Esophagus squamous epithelium (tissue), 4 donors: ENCODE measurements around the gene CD46.

Experiments used
- POLR2A ChIP-seq, 4 donors: fragments of 450-650 bp; IDR thresholded peaks; one replicate each; pipeline ENCODE4 v1.6.1; 2017; ENCODE audit warnings: antibody characterized with exemption in 4 of 4, mild to moderate bottlenecking in 4 of 4, moderate library complexity in 3 of 4
- TF ChIP-seq, protein P1 (sequence below), 6 experiments: fragments of 450-650 bp in 4 of 6; fragments of 200-600 bp in 2 of 6; sonication (generic) in 2 of 6; IDR thresholded peaks; one replicate each; pipeline ENCODE4 v1.5.1; 2016 to 2019; ENCODE audit warnings: antibody characterized with exemption in 6 of 6, mild to moderate bottlenecking in 4 of 6, moderate library complexity in 4 of 6

DNA sequence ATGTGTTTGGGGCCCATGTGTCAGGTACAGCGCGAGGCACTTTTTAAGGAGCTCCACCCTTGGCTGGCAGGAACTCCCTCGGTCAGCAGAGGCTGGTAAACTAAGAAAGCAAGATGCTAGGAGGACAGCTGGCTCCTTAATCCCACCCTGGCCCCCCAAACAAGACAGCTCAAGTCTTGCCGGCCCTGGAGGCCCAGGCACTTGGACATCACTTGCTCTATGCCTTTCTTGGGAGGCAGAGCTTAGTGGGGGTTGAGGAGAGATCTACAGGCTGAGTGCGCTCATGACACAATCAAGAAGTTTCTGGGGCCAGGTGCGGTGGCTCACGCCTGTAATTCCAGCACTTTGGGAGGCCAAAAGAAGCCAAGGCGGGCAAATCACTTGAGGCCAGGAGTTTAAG is 80.9 kb downstream of the CD46 start:
- TF ChIP-seq, protein P1, sequence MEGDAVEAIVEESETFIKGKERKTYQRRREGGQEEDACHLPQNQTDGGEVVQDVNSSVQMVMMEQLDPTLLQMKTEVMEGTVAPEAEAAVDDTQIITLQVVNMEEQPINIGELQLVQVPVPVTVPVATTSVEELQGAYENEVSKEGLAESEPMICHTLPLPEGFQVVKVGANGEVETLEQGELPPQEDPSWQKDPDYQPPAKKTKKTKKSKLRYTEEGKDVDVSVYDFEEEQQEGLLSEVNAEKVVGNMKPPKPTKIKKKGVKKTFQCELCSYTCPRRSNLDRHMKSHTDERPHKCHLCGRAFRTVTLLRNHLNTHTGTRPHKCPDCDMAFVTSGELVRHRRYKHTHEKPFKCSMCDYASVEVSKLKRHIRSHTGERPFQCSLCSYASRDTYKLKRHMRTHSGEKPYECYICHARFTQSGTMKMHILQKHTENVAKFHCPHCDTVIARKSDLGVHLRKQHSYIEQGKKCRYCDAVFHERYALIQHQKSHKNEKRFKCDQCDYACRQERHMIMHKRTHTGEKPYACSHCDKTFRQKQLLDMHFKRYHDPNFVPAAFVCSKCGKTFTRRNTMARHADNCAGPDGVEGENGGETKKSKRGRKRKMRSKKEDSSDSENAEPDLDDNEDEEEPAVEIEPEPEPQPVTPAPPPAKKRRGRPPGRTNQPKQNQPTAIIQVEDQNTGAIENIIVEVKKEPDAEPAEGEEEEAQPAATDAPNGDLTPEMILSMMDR (IDR thresholded peaks at IDR 0.05), result no peak
- TF ChIP-seq POLR2A (IDR thresholded peaks at IDR 0.05), result no peak
